GM18907 (cell line): ENCODE data around the gene KCNA2.
A peak's percentile ranks its signal among the peaks of the same experiment; 100 is the strongest.

Experiments used
- ATAC-seq: cut with Tn5 transposase; IDR thresholded peaks from one replicate; pipeline ENCODE4 v1.9.1; 2021; ENCODE audit warnings: mild to moderate bottlenecking, moderate library complexity; ENCODE audit not compliant: unreplicated experiment

KCNA2 gene

GRCh38 chr1:110630839-110631663 is 24.9 kb upstream of the KCNA2 start:
- ATAC-seq, result peak; percentile 57

GRCh38 chr1:110628323-110629105 is 22.4 kb upstream of the KCNA2 start:
- no peak for ATAC-seq

- no peak for ATAC-seq
Measured at GRCh38 chr1:110627764-110628163, 21.6 kb upstream of the KCNA2 start.

- ATAC-seq, result no peak
Measured at GRCh38 chr1:110626889-110627288, 20.7 kb upstream of the KCNA2 start.

- no peak for ATAC-seq
Measured at GRCh38 chr1:110620686-110621085, 14.5 kb upstream of the KCNA2 start.

- ATAC-seq, result no peak
Measured at GRCh38 chr1:110620250-110620615, 14.1 kb upstream of the KCNA2 start.

GRCh38 chr1:110619412-110620249 is 13.5 kb upstream of the KCNA2 start:
- ATAC-seq, result peak; percentile 76

GRCh38 chr1:110618668-110619067 is 12.5 kb upstream of the KCNA2 start:
- ATAC-seq, result no peak

- no peak for ATAC-seq
Measured at GRCh38 chr1:110617589-110617988, 11.4 kb upstream of the KCNA2 start.

GRCh38 chr1:110617116-110617515 is 11.0 kb upstream of the KCNA2 start:
- ATAC-seq, result no peak

- ATAC-seq, result no peak
Measured at GRCh38 chr1:110616587-110616986, 10.4 kb upstream of the KCNA2 start.

- no peak for ATAC-seq
Measured at GRCh38 chr1:110615548-110616130, 9.5 kb upstream of the KCNA2 start.

GRCh38 chr1:110612060-110612745 is 6.0 kb upstream of the KCNA2 start:
- no peak for ATAC-seq

GRCh38 chr1:110610696-110611286 is 4.6 kb upstream of the KCNA2 start:
- ATAC-seq, result no peak

- no peak for ATAC-seq
Measured at GRCh38 chr1:110610084-110610483, 3.9 kb upstream of the KCNA2 start.

GRCh38 chr1:110608247-110608646 is 2.1 kb upstream of the KCNA2 start:
- no peak for ATAC-seq

GRCh38 chr1:110607536-110608230 is 1.5 kb upstream of the KCNA2 start:
- ATAC-seq, result no peak

GRCh38 chr1:110606657-110607535 is 738 bp upstream of the KCNA2 start:
- no peak for ATAC-seq
